Measurements from ENCODE around the gene ABHD16B.

DNA sequence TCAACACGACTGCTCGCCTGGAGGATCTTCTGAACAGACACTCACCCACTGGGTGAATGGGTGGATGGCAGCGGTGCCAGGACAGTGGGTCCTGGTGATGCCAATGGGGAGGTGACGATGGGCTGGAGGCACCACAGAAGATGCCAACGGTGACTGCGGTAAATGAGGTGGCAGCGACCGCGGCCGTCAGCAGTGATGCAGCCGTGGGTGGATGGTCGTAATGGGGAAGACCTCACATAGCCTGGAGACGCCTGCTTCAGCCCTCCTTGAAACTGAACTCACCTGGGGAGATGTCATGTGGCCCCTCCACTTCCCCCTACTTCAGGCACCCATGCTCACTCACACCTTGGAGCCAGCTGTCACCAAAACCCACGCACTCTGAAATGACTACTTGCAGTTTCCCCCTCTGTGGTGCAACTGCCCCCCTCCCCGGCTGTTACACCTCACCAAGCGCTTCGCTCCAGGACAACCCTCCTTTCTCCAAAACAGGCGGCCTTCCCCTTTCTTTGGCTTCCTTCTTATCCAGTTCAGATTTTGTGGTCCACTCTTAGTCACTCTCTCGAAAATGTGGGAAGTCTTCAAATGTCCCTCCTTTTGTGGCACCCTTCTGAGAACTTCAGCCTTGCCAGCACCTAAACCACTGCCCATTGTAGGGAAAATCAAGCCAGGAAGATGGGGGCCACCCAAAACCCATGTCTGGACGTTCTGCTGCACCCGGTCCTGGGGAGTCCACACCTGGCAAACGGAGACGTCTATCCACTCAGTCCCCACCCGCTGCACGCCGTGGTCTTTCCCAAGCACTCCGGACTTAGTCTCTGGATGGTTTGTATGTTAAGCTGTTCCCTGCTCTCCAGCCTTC is 10.4 kb upstream of the ABHD16B start:
- TF ChIP-seq EP300 (IDR thresholded peaks at IDR 0.05) (no peak), POLR2AphosphoS5 (IDR thresholded peaks at IDR 0.05) (no peak), CTCF (IDR thresholded peaks at IDR 0.05) (no peak), POLR2A (IDR thresholded peaks at IDR 0.05) (no peak)
